GM10266 (cell line): ENCODE results near the gene ZBTB8A.
"Not testable (repeated sequence)": the region's sequence is repeated elsewhere in the genome, so short reads cannot be mapped to it uniquely, and the experiment has no call there.

ENCODE experiments used
- DNase-seq: peaks from one replicate; pipeline ENCODE4 v3.0.0; 2012; ENCODE audit errors: extremely low spot score
- TF ChIP-seq, protein P1 (sequence below): IDR thresholded peaks from 2 replicates; pipeline ENCODE4 v1.5.1; 2012; ENCODE audit warnings: mild to moderate bottlenecking, low read depth; ENCODE audit not compliant: control insufficient read depth, insufficient read depth; ENCODE audit errors: missing control alignments

ZBTB8A gene

DNA sequence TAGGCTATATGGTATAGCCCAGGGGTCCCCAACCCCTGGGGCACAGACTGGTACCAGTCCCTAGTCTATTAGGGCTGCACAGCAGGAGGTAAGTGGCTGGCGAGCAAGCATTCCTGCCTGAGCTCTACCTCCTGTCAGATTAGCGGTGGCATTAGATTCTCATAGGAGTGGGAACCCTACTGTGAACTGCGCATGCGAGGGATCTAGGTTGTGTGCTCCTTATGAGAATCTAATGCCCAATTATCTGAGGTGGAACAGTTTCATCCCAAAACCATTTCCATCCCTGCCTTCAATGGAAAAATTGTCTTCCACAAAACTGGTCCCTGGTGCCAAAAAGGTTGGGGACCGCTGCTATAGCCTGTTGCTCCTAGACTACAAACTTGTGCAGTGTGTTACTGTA is 22.8 kb upstream of the ZBTB8A start:
- TF ChIP-seq, protein P1, sequence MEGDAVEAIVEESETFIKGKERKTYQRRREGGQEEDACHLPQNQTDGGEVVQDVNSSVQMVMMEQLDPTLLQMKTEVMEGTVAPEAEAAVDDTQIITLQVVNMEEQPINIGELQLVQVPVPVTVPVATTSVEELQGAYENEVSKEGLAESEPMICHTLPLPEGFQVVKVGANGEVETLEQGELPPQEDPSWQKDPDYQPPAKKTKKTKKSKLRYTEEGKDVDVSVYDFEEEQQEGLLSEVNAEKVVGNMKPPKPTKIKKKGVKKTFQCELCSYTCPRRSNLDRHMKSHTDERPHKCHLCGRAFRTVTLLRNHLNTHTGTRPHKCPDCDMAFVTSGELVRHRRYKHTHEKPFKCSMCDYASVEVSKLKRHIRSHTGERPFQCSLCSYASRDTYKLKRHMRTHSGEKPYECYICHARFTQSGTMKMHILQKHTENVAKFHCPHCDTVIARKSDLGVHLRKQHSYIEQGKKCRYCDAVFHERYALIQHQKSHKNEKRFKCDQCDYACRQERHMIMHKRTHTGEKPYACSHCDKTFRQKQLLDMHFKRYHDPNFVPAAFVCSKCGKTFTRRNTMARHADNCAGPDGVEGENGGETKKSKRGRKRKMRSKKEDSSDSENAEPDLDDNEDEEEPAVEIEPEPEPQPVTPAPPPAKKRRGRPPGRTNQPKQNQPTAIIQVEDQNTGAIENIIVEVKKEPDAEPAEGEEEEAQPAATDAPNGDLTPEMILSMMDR: no peak
- DNase-seq: no peak

DNA sequence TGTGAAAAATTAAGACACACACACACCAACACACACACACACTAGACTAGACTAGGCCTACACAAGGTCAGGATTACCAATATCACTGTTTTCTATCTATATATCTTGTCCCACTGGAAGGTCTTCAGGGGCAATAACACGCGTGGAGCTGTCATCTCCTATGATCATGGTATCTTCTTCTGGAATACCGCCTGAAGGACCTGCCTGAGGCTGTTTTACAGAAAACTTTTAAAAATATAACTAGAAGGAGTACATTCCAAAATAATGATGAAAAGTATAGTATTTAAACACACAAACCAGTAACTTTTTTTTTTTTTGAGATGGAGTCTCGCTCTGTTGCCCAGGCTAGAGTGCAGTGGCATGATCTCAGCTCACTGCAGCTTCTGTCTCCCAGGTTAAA is 20.3 kb upstream of the ZBTB8A start:
- TF ChIP-seq, protein P1: no peak
- no peak for DNase-seq

GRCh38 chr1:32521165-32521564 is 18.1 kb upstream of the ZBTB8A start:
- no peak for DNase-seq
- TF ChIP-seq, protein P1: peak; percentile 7

- TF ChIP-seq, protein P1: no peak
- no peak for DNase-seq
Measured at GRCh38 chr1:32525053-32525452, 14.2 kb upstream of the ZBTB8A start.

DNA sequence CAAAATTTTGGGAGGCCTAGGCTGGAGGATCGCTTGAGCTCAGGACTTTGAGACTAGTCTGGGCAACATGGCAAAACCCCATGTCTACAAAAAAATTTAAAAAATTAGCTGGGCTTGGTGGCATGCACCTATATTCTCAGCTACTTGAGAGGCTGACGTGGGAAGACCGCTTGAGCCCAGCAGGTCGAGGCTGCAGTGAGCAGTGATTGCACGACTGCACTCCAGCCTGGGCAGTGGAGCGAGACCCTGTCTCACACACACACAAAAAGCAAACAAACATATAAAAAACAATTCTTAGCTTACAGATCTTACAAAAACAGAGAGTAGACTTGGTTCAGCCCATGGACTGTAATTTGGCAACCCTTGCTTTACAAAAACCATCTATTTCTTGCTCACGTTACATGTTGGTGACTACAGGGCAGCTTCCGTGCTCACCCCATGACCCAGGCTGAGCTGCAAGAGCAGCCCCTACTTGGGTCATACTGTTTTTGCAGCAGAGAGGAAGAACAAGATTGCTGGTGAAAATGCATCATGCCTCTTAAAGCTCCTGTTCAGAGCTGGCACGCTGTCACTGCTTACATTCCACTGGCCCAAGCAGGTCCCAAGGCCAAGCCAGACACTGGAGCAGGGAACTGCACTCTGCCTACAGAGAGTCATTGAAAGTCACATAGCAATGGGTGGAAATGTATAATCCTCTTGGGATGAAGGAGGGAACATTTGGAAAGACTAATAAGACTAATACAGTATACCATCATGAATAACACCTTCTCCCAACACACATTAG is 13.4 kb upstream of the ZBTB8A start:
- DNase-seq: no peak

GRCh38 chr1:32528550-32528949 is 10.7 kb upstream of the ZBTB8A start:
- DNase-seq: not testable (repeated sequence)

More for the DNA sequence above, 13.4 kb upstream of the ZBTB8A start:
- TF ChIP-seq, protein P1: no peak

DNA sequence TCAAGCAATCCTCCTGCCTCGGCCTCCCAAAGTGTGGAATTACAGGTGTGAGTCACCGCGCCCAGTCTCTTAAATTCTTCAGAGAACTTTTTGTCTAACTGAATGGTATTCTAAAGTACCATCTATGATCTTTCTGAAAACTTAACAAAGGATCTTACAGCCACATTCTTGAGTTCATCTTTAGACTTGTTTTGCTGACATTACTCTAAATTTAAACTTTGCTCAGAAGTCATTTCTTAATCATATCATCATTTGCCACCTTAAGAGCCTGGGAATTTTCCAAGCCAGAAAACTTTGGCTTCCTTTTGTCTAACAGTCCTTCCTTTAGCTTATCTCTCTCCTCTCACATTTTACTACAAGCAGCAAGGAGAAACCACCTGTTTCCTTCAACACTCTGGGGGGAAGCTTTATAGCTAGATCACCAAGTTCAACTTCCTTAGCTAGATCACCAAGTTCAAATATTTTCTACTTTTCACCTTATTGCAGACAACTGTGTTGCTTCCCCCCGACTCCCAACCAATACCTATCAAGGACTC is 5.4 kb upstream of the ZBTB8A start:
- TF ChIP-seq, protein P1: no peak
- DNase-seq: no peak

DNA sequence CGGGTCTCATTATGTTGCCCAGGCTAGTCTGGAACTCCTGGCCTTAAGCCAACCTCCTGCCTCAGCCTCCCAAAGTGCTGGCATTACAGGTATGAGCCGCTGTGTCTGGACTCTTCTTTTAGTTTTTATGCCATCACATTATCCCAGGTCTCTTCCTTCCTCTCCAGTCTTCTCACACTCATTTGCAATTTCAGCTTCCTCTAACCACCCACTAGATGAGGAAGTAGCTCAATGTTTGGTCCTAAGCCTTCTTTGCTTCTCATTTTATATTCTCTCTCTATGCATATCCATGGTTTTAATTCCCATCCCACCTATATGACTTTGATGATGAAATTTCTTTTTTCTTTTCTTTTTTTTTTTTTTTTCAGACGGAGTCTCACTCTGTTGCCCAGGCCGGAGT is 3.1 kb upstream of the ZBTB8A start:
- TF ChIP-seq, protein P1: no peak
- DNase-seq: no peak
